CD4-positive, alpha-beta T cell treated with Interferon gamma for 1 hour (primary cell): ENCODE measurements around the gene CTNNA3.
"Not testable (repeated sequence)": the region's sequence is repeated elsewhere in the genome, so short reads cannot be mapped to it uniquely, and the experiment has no call there.

Source experiments
- DNase-seq: peaks from one replicate; pipeline ENCODE4 v3.0.0-alpha.2; 2020

CTNNA3 gene

GRCh38 chr10:66467042-66467441, 1229.0 kb downstream of the CTNNA3 start:
- DNase-seq, result no peak

GRCh38 chr10:66466622-66467021, 1229.4 kb downstream of the CTNNA3 start:
- no peak for DNase-seq

DNA sequence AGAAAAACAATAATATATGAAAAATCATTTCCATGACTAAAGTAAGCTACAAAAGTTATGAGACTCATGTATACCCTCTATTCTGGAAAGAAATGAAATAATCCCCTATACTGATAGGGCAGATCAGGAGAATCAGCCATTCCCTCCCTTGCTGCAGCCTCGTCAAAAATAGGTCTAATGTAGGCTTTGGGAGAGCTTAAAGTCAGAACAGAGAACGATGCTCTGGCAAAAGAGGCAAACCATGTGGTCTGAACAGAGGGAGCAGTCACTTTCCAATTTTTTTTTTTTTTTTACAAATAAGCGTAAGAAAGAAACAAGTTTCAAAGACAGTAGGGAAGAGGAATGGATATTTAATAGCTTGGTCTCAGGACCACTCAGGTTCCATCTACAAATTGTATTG, 1232.4 kb downstream of the CTNNA3 start:
- no peak for DNase-seq

- DNase-seq, result no peak
These were observed 1238.4 kb downstream of the CTNNA3 start for GRCh38 chr10:66457629-66458028.

GRCh38 chr10:66455304-66455703, 1240.7 kb downstream of the CTNNA3 start:
- no peak for DNase-seq

GRCh38 chr10:66440568-66440967, 1255.4 kb downstream of the CTNNA3 start:
- no peak for DNase-seq

DNA sequence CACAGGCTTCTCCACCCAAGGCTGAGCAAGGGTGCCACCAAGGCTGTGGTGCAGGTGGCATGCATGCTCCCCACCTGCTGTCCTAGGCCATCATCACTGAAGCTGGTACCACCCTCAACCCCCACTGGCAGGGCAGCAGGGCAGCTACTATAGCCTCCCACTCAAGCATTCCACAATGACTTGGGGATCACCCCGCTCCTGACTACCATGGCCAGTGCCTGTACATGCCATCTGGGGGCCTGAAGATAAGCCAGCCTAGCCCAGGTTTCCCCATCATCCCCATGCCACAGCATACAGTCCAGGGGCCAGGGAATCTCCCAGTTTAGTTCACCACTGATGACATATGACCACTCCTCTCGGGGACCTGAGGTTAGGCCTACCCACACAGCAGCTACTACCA, 1281.1 kb downstream of the CTNNA3 start:
- DNase-seq, result no peak

- DNase-seq, result no peak
These were observed 1290.4 kb downstream of the CTNNA3 start for GRCh38 chr10:66405566-66405965.

- DNase-seq, result no peak
These were observed 1297.3 kb downstream of the CTNNA3 start for GRCh38 chr10:66398669-66399068.

GRCh38 chr10:66394342-66395063, 1301.5 kb downstream of the CTNNA3 start:
- no peak for DNase-seq

DNA sequence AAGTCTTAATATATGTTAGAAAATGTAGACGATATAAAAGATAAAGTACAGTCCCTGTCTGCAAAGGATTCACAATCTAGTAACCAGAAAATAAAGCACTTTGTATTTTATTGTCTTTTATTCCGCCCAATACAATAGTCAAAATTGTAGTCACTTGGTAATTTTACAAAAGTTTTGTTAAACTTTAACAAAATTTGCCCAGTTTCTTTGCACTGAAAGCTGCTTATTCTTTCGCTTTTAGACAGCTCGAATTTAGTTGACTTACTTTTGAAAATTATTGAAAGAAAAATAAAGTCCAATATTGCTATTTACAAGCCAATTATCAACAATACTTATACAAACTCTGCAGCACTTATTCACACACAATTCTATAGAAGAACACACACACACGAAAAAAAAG, 1305.1 kb downstream of the CTNNA3 start:
- DNase-seq, result no peak

- DNase-seq, result no peak
These were observed 1315.0 kb downstream of the CTNNA3 start for GRCh38 chr10:66381045-66381444.

DNA sequence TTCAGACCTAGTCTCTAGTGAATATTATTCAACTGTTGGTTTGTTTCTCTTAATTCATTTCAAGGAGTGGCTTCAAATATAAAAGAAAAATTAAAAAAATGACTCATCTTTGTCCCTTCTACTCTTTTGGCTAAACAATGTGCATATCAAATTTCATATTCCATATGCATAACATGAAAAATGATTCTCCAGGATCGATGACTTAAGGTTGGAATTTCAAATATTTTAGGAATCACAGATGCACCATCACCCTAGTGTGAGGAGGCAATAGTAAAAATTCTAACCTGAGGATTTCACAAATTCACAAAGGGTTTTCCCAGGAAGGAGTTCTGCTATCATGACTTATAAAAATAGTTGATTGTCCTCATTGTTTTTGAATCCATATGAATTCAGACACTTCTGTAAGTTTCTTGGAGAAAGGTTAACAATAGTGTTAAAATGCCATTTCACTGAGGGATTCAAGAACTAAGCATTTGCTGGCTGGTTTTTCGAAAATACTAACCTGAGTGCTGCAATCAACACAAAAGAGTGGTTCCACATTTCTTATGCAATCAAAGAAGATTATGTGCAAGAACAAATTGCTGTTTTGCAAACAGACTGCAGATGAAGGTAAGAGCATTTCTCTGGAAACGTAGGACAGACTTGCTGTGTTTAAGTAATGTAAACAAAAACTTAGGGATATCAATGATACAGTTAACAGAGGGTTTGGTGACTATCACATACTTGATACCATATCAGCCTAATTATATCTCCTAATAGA, 1317.7 kb downstream of the CTNNA3 start:
- no peak for DNase-seq

DNA sequence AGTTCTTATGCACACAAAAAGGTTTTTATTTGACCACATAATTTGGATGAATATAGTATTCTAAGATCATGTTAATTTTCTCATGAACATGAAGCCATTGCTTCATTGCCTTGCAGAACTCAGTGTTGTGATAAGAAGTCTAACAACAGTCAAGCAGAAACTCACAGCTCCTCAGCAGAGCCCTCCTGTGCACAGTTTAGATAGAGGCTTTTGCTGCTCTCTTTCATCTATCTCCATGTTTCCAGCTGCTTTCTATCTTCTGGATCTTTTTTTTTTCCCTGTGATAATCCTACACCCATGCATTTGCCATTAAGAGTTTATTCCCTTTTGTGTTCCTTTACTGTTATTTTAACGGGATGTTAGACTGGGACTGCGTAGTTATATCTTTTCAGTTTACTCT, 1327.8 kb downstream of the CTNNA3 start:
- DNase-seq, result no peak

GRCh38 chr10:66366163-66366562, 1329.8 kb downstream of the CTNNA3 start:
- DNase-seq, result no peak

DNA sequence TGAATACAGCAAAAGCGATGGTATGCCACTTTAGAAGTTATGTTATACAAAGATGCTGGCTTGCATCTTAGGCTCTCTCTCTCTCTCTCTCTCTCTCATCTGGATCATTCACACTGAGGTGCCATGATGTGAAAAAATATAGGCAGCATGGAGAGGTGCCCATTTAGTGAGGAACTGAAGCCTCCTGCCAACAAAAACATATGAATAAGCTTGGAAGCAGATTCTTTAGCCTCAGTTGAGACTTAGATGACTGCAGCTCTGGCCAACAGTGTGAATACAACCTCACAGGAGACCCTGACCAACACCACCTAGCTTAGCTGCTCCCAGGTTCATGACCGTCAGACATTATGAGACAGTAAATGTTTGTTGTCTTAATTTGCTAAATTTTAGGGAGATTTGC, 1330.3 kb downstream of the CTNNA3 start:
- no peak for DNase-seq

DNA sequence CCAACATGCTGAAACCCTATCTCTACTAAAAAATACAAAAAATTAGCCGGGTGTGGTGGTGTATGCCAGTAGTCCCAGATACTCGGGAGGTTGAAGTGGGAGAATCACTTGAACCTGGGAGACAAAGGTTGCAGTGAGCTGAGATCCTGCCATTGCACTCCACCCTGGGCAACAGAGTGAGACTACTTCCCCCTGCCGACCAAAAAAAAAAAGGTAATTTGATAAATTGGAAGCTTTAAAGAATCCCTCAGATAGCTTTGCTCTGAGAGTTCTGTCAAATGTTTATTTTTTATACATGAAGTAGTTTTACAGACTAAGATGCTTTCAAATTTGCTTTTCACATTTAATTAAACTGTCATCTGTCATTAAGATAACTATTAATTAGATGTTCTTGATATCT, 1333.5 kb downstream of the CTNNA3 start:
- no peak for DNase-seq

GRCh38 chr10:66353822-66354221, 1342.2 kb downstream of the CTNNA3 start:
- not testable (repeated sequence) for DNase-seq

GRCh38 chr10:66353422-66353821, 1342.6 kb downstream of the CTNNA3 start:
- no peak for DNase-seq

DNA sequence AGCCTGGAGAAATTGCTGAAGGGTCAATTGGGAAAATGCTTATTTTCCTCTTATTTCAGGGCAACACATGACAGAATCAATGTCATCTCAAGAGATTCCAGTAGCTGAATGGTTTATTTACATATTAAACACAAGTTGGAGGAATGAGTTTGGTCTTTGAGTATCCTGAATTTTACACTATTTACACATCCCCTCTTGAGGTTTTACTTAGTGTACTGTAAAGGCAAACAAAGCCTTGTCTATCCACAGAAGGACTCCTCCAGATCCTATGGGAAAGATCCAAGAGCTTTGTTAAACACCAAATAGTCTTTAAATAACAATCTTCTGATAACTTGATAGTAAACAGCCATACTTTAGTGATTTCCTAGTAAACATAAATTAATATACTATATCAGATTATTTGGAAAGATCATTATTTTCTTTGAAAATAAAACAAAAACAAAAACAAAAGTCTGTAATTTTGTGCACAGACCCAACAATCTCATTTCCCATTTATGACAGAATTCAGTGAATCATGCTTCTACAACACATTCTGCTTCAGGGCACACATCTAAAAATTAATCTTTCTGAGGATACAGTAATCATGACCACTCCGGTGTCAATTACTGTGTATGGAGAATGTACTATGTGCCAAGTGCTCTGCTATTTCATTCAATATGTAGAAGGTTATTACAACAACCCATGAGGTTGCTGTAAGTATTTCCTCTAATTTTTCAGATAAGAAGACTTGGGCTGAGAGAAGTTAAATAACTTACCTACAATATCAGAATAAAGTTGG, 1345.2 kb downstream of the CTNNA3 start:
- no peak for DNase-seq

GRCh38 chr10:66349726-66350125, 1346.3 kb downstream of the CTNNA3 start:
- no peak for DNase-seq

DNA sequence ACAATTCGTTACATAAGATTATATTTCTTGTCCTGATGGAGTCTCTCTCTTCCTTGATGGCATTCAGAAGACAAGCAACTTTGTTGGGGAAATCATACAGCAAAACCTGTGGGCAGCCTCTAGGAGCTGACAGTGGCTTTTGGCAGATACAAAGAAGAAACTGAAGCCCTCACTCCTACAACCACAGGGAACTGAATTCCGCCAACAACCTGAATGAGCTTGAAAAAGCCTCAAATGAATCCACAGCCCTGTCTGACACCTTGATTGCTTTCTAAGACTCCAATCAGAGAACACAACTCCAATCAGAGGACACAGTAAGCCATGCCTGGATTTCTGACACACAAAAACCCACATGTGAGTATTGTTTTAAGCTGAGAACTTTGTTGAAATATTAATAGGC, 1346.9 kb downstream of the CTNNA3 start:
- no peak for DNase-seq

DNA sequence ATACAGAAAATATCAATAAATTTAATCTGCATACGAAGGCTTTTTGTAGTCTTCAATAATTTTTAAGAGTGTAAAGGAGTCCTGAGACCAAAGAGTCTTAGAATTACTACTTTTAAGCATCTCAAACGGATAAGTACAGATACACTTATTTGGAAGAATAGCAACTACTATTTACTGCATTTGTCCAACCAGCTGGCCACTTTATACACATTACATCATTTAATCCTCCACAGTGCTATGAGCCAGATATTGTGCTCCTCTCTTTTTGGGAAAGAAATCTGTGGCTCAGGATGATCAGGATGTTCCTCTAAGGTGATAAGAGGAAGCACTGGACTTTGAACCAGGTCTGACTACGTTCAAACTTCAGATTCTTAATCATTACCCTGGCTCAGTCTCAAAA, 1358.8 kb downstream of the CTNNA3 start:
- DNase-seq, result no peak

DNA sequence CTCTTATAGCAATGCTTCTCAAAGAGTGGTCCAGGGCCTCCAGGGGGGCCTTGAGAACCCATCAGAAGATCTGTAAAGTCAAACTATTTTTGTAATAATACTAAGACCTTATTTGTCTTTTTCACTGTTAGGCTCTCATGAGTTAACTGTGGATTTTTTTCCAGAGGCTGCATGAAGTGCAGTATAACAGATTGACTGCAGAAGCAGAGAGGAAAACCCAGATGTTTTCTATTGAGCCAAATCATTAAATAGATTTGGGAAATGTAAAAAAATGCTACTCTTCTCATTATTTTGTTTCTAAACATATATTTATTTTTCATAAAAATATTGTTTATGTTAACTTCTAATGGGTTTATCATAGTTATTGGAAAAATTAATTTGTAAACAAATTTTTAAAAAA, 1359.2 kb downstream of the CTNNA3 start:
- no peak for DNase-seq
